Measurements from ENCODE around the gene TMEM86B. TPM values are rescaled to one million over a fixed set of nuclear protein-coding genes. Genes with fewer than 3 reads are reported as not detected.

Gene TMEM86B
- total and polyA plus RNA-seq, 3 donors from 2014 or later: 12.8 to 13.9 (median 13.4) TPM

- no peaks in the 10 kb centered on the region for H3K27me3 ChIP-seq
- DNase-seq: no peak
- no peak overlapping the region for H3K4me3 ChIP-seq
- TF ChIP-seq, protein P1, sequence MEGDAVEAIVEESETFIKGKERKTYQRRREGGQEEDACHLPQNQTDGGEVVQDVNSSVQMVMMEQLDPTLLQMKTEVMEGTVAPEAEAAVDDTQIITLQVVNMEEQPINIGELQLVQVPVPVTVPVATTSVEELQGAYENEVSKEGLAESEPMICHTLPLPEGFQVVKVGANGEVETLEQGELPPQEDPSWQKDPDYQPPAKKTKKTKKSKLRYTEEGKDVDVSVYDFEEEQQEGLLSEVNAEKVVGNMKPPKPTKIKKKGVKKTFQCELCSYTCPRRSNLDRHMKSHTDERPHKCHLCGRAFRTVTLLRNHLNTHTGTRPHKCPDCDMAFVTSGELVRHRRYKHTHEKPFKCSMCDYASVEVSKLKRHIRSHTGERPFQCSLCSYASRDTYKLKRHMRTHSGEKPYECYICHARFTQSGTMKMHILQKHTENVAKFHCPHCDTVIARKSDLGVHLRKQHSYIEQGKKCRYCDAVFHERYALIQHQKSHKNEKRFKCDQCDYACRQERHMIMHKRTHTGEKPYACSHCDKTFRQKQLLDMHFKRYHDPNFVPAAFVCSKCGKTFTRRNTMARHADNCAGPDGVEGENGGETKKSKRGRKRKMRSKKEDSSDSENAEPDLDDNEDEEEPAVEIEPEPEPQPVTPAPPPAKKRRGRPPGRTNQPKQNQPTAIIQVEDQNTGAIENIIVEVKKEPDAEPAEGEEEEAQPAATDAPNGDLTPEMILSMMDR (IDR thresholded peaks at IDR 0.05): no peak
- no peak for TF ChIP-seq POLR2A (IDR thresholded peaks at IDR 0.05)
- no peaks in the 10 kb centered on the region for H3K9me3 ChIP-seq
- peaks cover 20% of the 10 kb centered on the region for H3K4me1 ChIP-seq
- WGBS, 2 donors: 88 to 89% methylated on average over 13 to 18 of the region's 18 CpGs
- H3K27ac ChIP-seq: no peak overlapping the region
- intact Hi-C loops (cut with DNase I; ENCODE audit: low total_unique reads): no loop called here
- no peaks in the 10 kb centered on the region for H3K36me3 ChIP-seq (ENCODE audit: low read depth, missing control alignments)
Measured at GRCh38 chr19:55250262-55251036, 21.9 kb upstream of the TMEM86B start.

- no peaks in the 10 kb centered on the region for H3K27me3 ChIP-seq
- no peaks in the 10 kb centered on the region for H3K9me3 ChIP-seq
- intact Hi-C loops (cut with DNase I; ENCODE audit: low total_unique reads): no loop called here
- 92 to 98% methylated on average over 7 to 11 of the region's 11 CpGs for WGBS, 2 donors
- H3K4me3 ChIP-seq: no peak overlapping the region
- DNase-seq: no peak
- no peaks in the 10 kb centered on the region for H3K36me3 ChIP-seq (ENCODE audit: low read depth, missing control alignments)
- TF ChIP-seq, protein P1 (IDR thresholded peaks at IDR 0.05): no peak
- no peak for TF ChIP-seq POLR2A (IDR thresholded peaks at IDR 0.05)
- H3K4me1 ChIP-seq: peaks cover 15% of the 10 kb centered on the region
- no peak overlapping the region for H3K27ac ChIP-seq
Measured at GRCh38 chr19:55249841-55250240, 21.3 kb upstream of the TMEM86B start.

DNA sequence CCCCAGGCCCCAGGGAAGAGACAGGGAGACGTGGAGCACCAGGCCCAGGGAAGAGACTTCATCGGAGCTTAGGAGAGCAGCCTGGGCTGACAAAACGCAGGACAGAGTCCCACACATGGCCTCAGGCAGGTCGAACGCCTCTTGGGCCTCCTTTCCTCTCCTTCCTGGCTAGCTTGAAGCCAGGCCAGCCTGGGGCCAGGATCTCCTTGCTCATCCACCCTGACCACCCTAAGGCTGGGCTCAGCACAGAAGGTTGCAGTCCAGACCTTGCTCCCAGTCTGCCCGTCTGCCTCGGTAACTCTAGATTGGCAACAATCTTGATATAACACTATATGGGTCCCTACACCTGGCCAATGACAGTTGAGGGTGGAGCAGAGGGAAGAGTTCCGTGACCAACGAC is 20.1 kb upstream of the TMEM86B start:
- Histone ChIP-seq H3K4me3 (no peak overlapping the region), H3K4me1 (peaks cover 8% of the 10 kb centered on the region), H3K36me3 (ENCODE audit: low read depth, missing control alignments) (no peaks in the 10 kb centered on the region), H3K9me3 (no peaks in the 10 kb centered on the region), H3K27me3 (no peaks in the 10 kb centered on the region), H3K27ac (no peak overlapping the region)
- 77 to 82% methylated on average over 6 to 9 of the region's 9 CpGs for WGBS, 2 donors
- intact Hi-C loops (cut with DNase I; ENCODE audit: low total_unique reads): no loop called here
- TF ChIP-seq, protein P1 (IDR thresholded peaks at IDR 0.05): no peak
- TF ChIP-seq POLR2A (IDR thresholded peaks at IDR 0.05): no peak
- no peak for DNase-seq

- H3K27me3 ChIP-seq: no peaks in the 10 kb centered on the region
- no peaks in the 10 kb centered on the region for H3K36me3 ChIP-seq (ENCODE audit: low read depth, missing control alignments)
- H3K9me3 ChIP-seq: no peaks in the 10 kb centered on the region
- DNase-seq: no peak
- H3K27ac ChIP-seq: no peak overlapping the region
- 53 to 74% methylated on average over 9 to 10 of the region's 10 CpGs for WGBS, 2 donors
- intact Hi-C loops (cut with DNase I; ENCODE audit: low total_unique reads): no loop called here
- peaks cover 8% of the 10 kb centered on the region for H3K4me1 ChIP-seq
- TF ChIP-seq, protein P1 (IDR thresholded peaks at IDR 0.05): no peak
- TF ChIP-seq POLR2A (IDR thresholded peaks at IDR 0.05): no peak
- no peak overlapping the region for H3K4me3 ChIP-seq
Measured at GRCh38 chr19:55248166-55248675, 19.7 kb upstream of the TMEM86B start.

Data from testis (tissue), 3 donors.